MM.1S (cell line): ENCODE results near the gene TSPYL4.

Experiments used
- DNase-seq: peaks from one replicate; pipeline ENCODE4 v3.0.0-alpha.2; 2015
- H2AFZ ChIP-seq: fragments of 300-600 bp; sonication (generic); 2 replicates; pipeline ENCODE4 v1.6.0; 2016; ENCODE audit warnings: antibody characterized with exemption, low read length
- H3F3A ChIP-seq: fragments of 300-600 bp; sonication (generic); 2 replicates; pipeline ENCODE4 v1.6.1; 2016; ENCODE audit warnings: mild to moderate bottlenecking, antibody characterized with exemption, low read length, moderate library complexity, mixed read lengths; ENCODE audit not compliant: insufficient read depth
- H3K27ac ChIP-seq: fragments of 300-600 bp; sonication (generic); 2 replicates; pipeline ENCODE4 v1.5.1; 2016; ENCODE audit warnings: mild to moderate bottlenecking, low read length
- H3K27me3 ChIP-seq: fragments of 300-600 bp; sonication (generic); replicated peaks from 2 replicates; pipeline ENCODE4 v1.6.0; 2016; ENCODE audit warnings: low read length; ENCODE audit not compliant: insufficient read depth
- H3K36me3 ChIP-seq: fragments of 300-600 bp; sonication (generic); replicated peaks from 2 replicates; pipeline ENCODE4 v1.6.1; 2016; ENCODE audit warnings: mild to moderate bottlenecking, low read length, mixed read lengths; ENCODE audit not compliant: insufficient read depth
- H3K4me1 ChIP-seq: fragments of 300-600 bp; sonication (generic); 2 replicates; pipeline ENCODE4 v1.6.1; 2016; ENCODE audit warnings: low read length, mixed read lengths
- H3K4me2 ChIP-seq: fragments of 300-600 bp; sonication (generic); 2 replicates; pipeline ENCODE4 v1.6.0; 2016; ENCODE audit warnings: low read depth, low read length
- H3K4me3 ChIP-seq: fragments of 300-600 bp; sonication (generic); 2 replicates; pipeline ENCODE4 v1.5.1; 2016; ENCODE audit warnings: low read length, mixed read lengths
- H3K79me2 ChIP-seq: fragments of 300-600 bp; sonication (generic); 2 replicates; pipeline ENCODE4 v1.6.1; 2016; ENCODE audit warnings: mixed run types, low read length, mixed read lengths
- H3K9ac ChIP-seq: fragments of 300-600 bp; sonication (generic); 2 replicates; pipeline ENCODE4 v1.6.1; 2016; ENCODE audit warnings: low read length, mixed read lengths
- H3K9me2 ChIP-seq: fragments of 300-600 bp; sonication (generic); replicated peaks from 2 replicates; pipeline ENCODE4 v1.6.1; 2016; ENCODE audit warnings: mild to moderate bottlenecking, low read length, mixed read lengths; ENCODE audit not compliant: insufficient read depth
- H3K9me3 ChIP-seq: fragments of 300-600 bp; sonication (generic); replicated peaks from 2 replicates; pipeline ENCODE4 v1.6.1; 2016; ENCODE audit warnings: mild to moderate bottlenecking, low read length, mixed read lengths; ENCODE audit not compliant: insufficient read depth
- H4K20me1 ChIP-seq: fragments of 300-600 bp; sonication (generic); 2 replicates; pipeline ENCODE4 v1.6.1; 2016; ENCODE audit warnings: mild to moderate bottlenecking, low read length, moderate library complexity, mixed read lengths; ENCODE audit not compliant: insufficient read depth
- EZH2 ChIP-seq: fragments of 300-600 bp; sonication (generic); optimal IDR thresholded peaks from 2 replicates; pipeline ENCODE3; 2017; ENCODE audit warnings: low read depth, mild to moderate bottlenecking, antibody characterized with exemption, low read length, mixed read lengths
- EZH2phosphoT487 ChIP-seq: fragments of 300-600 bp; sonication (generic); IDR thresholded peaks from 2 replicates; pipeline ENCODE4 v1.6.1; 2018; ENCODE audit warnings: antibody characterized with exemption, low read length
- TF ChIP-seq, protein P1 (sequence below): fragments of 300-600 bp; sonication (generic); IDR thresholded peaks from 2 replicates; pipeline ENCODE4 v1.5.1; 2016; ENCODE audit warnings: antibody characterized with exemption, low read length, mixed read lengths

The TSPYL4 gene

DNA sequence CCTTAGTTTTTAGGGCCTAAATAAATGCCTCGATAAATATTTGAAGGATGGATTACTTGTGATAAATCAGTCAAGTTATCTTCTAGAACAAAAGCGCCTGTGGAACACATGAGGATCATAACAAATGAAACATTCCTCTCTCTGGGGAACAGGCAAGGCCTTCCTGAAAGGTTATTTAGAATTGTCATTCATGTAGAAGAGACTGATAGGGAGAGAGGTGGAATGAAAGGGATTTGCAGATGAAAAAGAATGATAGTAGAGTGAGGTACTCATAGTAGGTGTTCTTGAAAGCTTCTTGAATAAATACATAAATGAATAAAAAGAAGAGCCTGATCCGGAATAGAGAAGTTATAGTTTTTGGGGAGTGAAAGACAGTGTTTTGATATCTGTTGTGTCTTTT, 30.5 kb downstream of the TSPYL4 start:
- Histone ChIP-seq H3K4me3 (no peak overlapping the region), H4K20me1 (no peaks in the 10 kb centered on the region), H3F3A (no peaks in the 10 kb centered on the region), H3K4me2 (no peak overlapping the region), H3K79me2 (no peaks in the 10 kb centered on the region), H2AFZ (no peak overlapping the region), H3K27me3 (no peaks in the 10 kb centered on the region), H3K4me1 (no peaks in the 10 kb centered on the region), H3K36me3 (no peaks in the 10 kb centered on the region), H3K9me2 (no peaks in the 10 kb centered on the region), H3K9ac (no peak overlapping the region), H3K27ac (no peak overlapping the region), H3K9me3 (no peaks in the 10 kb centered on the region)
- no peak for TF ChIP-seq EZH2
- TF ChIP-seq, protein P1, sequence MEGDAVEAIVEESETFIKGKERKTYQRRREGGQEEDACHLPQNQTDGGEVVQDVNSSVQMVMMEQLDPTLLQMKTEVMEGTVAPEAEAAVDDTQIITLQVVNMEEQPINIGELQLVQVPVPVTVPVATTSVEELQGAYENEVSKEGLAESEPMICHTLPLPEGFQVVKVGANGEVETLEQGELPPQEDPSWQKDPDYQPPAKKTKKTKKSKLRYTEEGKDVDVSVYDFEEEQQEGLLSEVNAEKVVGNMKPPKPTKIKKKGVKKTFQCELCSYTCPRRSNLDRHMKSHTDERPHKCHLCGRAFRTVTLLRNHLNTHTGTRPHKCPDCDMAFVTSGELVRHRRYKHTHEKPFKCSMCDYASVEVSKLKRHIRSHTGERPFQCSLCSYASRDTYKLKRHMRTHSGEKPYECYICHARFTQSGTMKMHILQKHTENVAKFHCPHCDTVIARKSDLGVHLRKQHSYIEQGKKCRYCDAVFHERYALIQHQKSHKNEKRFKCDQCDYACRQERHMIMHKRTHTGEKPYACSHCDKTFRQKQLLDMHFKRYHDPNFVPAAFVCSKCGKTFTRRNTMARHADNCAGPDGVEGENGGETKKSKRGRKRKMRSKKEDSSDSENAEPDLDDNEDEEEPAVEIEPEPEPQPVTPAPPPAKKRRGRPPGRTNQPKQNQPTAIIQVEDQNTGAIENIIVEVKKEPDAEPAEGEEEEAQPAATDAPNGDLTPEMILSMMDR: no peak
- TF ChIP-seq EZH2phosphoT487: no peak
- DNase-seq: no peak

DNA sequence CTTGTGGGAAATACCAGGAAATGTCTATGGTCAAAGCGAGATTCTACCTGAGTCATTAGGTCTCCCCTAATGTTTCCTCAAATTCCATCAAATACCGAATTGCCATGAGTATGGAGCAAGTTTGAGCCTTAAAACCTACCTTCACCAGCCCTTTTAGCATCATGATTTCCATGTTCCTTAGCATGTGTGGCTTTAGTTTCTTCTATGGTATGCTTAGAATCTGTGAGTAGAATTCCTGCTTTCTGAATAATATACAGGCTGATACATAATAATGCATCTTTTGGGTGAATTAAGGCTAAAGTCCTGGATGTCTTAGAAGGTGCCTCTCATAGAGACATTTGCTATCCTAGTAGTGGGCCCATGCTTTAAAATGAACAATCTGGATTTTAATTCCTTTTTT, 32.0 kb downstream of the TSPYL4 start:
- TF ChIP-seq EZH2phosphoT487 (no peak), EZH2 (no peak)
- TF ChIP-seq, protein P1: no peak
- Histone ChIP-seq H3K27ac (no peak overlapping the region), H3K27me3 (no peaks in the 10 kb centered on the region), H3K36me3 (no peaks in the 10 kb centered on the region), H4K20me1 (no peaks in the 10 kb centered on the region), H3K9me2 (no peaks in the 10 kb centered on the region), H2AFZ (no peak overlapping the region), H3K4me1 (no peaks in the 10 kb centered on the region), H3K79me2 (no peaks in the 10 kb centered on the region), H3K9ac (no peak overlapping the region), H3K9me3 (no peaks in the 10 kb centered on the region), H3K4me3 (no peak overlapping the region), H3K4me2 (no peak overlapping the region), H3F3A (0 out of 2 replicates have a peak, but pooled peaks cover 2% of the 10 kb centered on the region)
- no peak for DNase-seq

DNA sequence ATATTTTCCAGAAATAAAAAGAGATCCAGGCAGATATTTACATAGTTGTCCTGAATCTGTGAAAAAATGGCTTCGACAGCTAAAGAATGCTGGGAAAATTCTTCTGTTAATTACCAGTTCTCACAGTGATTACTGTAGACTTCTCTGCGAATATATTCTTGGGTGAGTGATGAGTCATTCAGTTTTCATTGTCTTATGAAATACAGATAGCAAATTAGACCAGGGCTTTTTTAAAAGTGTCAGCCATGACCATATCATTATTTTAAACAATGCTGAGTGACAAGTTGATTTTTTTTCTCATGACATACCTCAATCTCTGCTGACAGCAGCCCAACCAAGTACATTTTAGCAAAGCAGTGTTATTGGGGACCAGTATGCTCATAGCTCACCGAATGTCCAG, 32.8 kb downstream of the TSPYL4 start:
- Histone ChIP-seq H3K27me3 (no peaks in the 10 kb centered on the region), H3K79me2 (no peaks in the 10 kb centered on the region), H3K4me3 (no peak overlapping the region), H4K20me1 (no peaks in the 10 kb centered on the region), H3K36me3 (no peaks in the 10 kb centered on the region), H3K9ac (no peak overlapping the region), H3K4me1 (no peaks in the 10 kb centered on the region), H3F3A (0 out of 2 replicates have a peak, but pooled peaks cover 4% of the 10 kb centered on the region), H3K9me2 (no peaks in the 10 kb centered on the region), H2AFZ (no peak overlapping the region), H3K9me3 (no peaks in the 10 kb centered on the region), H3K4me2 (no peak overlapping the region), H3K27ac (no peak overlapping the region)
- TF ChIP-seq EZH2 (no peak), EZH2phosphoT487 (no peak)
- TF ChIP-seq, protein P1: no peak
- DNase-seq: no peak

DNA sequence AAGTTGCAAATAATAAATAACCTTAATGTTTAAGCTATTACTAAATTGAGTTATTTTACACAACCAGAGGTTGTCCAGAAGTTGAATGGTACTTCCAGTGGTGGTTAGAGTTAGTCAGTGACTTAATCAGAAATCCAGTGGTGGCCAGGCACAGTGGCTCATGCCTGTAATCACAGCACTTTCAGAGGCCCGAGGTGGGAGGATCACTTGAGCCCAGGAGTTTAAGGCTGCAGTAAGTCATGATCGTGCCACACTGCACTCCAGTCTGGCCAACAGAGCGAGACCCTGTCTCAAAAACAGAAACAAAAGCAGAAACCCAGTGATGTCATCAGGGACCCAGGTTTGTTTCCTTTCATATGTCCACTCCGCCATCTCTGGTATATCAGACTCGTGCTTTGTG, 35.0 kb downstream of the TSPYL4 start:
- no peaks in the 10 kb centered on the region for H3K27me3 ChIP-seq
- H3K36me3 ChIP-seq: no peaks in the 10 kb centered on the region
- H3F3A ChIP-seq: 0 out of 2 replicates have a peak, but pooled peaks cover 4% of the 10 kb centered on the region
- no peaks in the 10 kb centered on the region for H3K79me2 ChIP-seq
- H3K27ac ChIP-seq: no peak overlapping the region
- no peak overlapping the region for H3K9ac ChIP-seq
- no peak overlapping the region for H3K4me2 ChIP-seq
- H2AFZ ChIP-seq: no peak overlapping the region
- H3K4me3 ChIP-seq: no peak overlapping the region
- no peaks in the 10 kb centered on the region for H4K20me1 ChIP-seq
- no peak for DNase-seq
- no peaks in the 10 kb centered on the region for H3K4me1 ChIP-seq
- H3K9me3 ChIP-seq: no peaks in the 10 kb centered on the region
- no peaks in the 10 kb centered on the region for H3K9me2 ChIP-seq
- TF ChIP-seq EZH2 (no peak), EZH2phosphoT487 (no peak)
